IMR-90 (cell line): ENCODE data around the gene ARPIN.
"Not testable (repeated sequence)": the region's sequence is repeated elsewhere in the genome, so short reads cannot be mapped to it uniquely, and the experiment has no call there.

Experiments
- CTCF ChIP-seq: conservative IDR thresholded peaks from 2 replicates; pipeline ENCODE4 v1.5.1; 2012; ENCODE audit warnings: mild to moderate bottlenecking, low read depth, low read length, improper control_type of control experiment
- POLR2A ChIP-seq: IDR thresholded peaks from 2 replicates; pipeline ENCODE4 v1.6.1; 2012; ENCODE audit warnings: mild to moderate bottlenecking, low read depth, low read length
- RFX5 ChIP-seq: IDR thresholded peaks from 2 replicates; pipeline ENCODE4 v1.8.0; 2012; ENCODE audit warnings: low read depth, mild to moderate bottlenecking, low read length, moderate library complexity

GRCh38 chr15:89885179-89885578, 27.6 kb downstream of the ARPIN start:
- TF ChIP-seq CTCF, POLR2A, RFX5: not testable (repeated sequence)
